PC-3 (cell line): Measurements from ENCODE around the gene PMS1. TPM values are rescaled to one million over a fixed set of nuclear protein-coding genes. Genes with fewer than 3 reads are reported as not detected.

Experiments
- ATAC-seq: fragments of 200-7000 bp; cut with Tn5 transposase; 2 replicates; pipeline ENCODE4 v1.9.1; 2020; ENCODE audit warnings: mild to moderate bottlenecking, moderate library complexity
- BruUV-seq: library from RNA; stranded (reverse); fragments of 400-500 nt; replicated peaks from 2 replicates; lab custom pipeline; 2021; lab: Mats Ljungman, UMichigan
- CTCF ChIA-PET: fragments of 300-600 bp; sonication (Branson Sonifier 250); formaldehyde crosslinking; loops from one replicate; lab custom pipeline; 2022; ENCODE audit warnings: antibody characterized with exemption; lab: Charles Lee
- POLR2A ChIA-PET: fragments of 300-600 bp; sonication (Branson Sonifier 250); formaldehyde crosslinking; loops from one replicate; lab custom pipeline; 2022; ENCODE audit warnings: antibody characterized with exemption; ENCODE audit not compliant: unreplicated experiment; lab: Charles Lee
- DNase-seq: peaks from one replicate; pipeline ENCODE4 v3.0.0-alpha.2; 2015
- H2AFZ ChIP-seq: fragments of 300-600 bp; sonication (generic); 2 replicates; pipeline ENCODE4 v1.6.0; 2016; ENCODE audit warnings: antibody characterized with exemption, low read length
- H3F3A ChIP-seq: fragments of 300-600 bp; sonication (generic); one replicate; pipeline ENCODE4 v1.6.0; 2017; ENCODE audit warnings: antibody characterized with exemption, low read length, control low read depth, mild to moderate bottlenecking; ENCODE audit not compliant: unreplicated experiment
- H3K27ac ChIP-seq: fragments of 300-600 bp; sonication (generic); 2 replicates; pipeline ENCODE4 v1.5.1; 2016; ENCODE audit warnings: mild to moderate bottlenecking, low read length
- H3K27me3 ChIP-seq: fragments of 300-600 bp; sonication (generic); 2 replicates; pipeline ENCODE4 v1.6.1; 2016; ENCODE audit warnings: low read length, mixed read lengths
- H3K36me3 ChIP-seq: fragments of 300-600 bp; sonication (generic); 2 replicates; pipeline ENCODE4 v1.6.1; 2016; ENCODE audit warnings: low read depth, mixed run types, low read length, mixed read lengths
- H3K4me1 ChIP-seq: fragments of 300-600 bp; sonication (generic); 2 replicates; pipeline ENCODE4 v1.5.1; 2016; ENCODE audit warnings: low read length; ENCODE audit not compliant: insufficient read depth
- H3K4me2 ChIP-seq: fragments of 300-600 bp; sonication (generic); 2 replicates; pipeline ENCODE4 v1.6.0; 2016; ENCODE audit warnings: low read length
- H3K4me3 ChIP-seq: fragments of 300-600 bp; sonication (generic); 2 replicates; pipeline ENCODE4 v1.5.1; 2016; ENCODE audit warnings: mild to moderate bottlenecking, low read length, mixed read lengths
- H3K79me2 ChIP-seq: fragments of 300-600 bp; sonication (generic); 2 replicates; pipeline ENCODE4 v1.6.1; 2017; ENCODE audit warnings: low read length, mixed read lengths
- H3K9ac ChIP-seq: fragments of 300-600 bp; sonication (generic); 2 replicates; pipeline ENCODE4 v1.6.0; 2016; ENCODE audit warnings: mild to moderate bottlenecking, low read length
- H3K9me2 ChIP-seq: fragments of 300-600 bp; sonication (generic); replicated peaks from 2 replicates; pipeline ENCODE4 v1.6.1; 2016; ENCODE audit warnings: mixed run types, low read length, mixed read lengths
- H3K9me3 ChIP-seq: fragments of 300-600 bp; sonication (generic); 2 replicates; pipeline ENCODE4 v1.6.1; 2016; ENCODE audit warnings: low read length, mixed read lengths
- H4K20me1 ChIP-seq: fragments of 300-600 bp; sonication (generic); 2 replicates; pipeline ENCODE4 v1.6.1; 2016; ENCODE audit warnings: low read length, mixed read lengths
- EZH2 ChIP-seq: fragments of 300-600 bp; sonication (generic); IDR thresholded peaks from one replicate; pipeline ENCODE4 v1.6.1; 2017; ENCODE audit warnings: antibody characterized with exemption, mild to moderate bottlenecking, low read length; ENCODE audit not compliant: unreplicated experiment
- intact Hi-C: fragments of 100-400 bp; cut with micrococcal nuclease; formaldehyde crosslinking; loops from 2 replicates; pipeline ENCODE4 v1.9.0; 2023
- total RNA-seq: library from RNA; depleted of rRNA; stranded (reverse); fragments of >200 nt; gene quantifications from 2 replicates; pipeline ENCODE4 v1.2.3, GENCODE V29; 2014; rRNA removed
- TF ChIP-seq, protein P1 (sequence below): fragments of 300-600 bp; sonication (generic); conservative IDR thresholded peaks from 2 replicates; pipeline ENCODE4 v1.5.1; 2017; ENCODE audit warnings: antibody characterized with exemption, low read depth, mild to moderate bottlenecking, low read length

The PMS1 gene
- total RNA-seq, 1 experiment from 2014 or later = 13.8 TPM

DNA sequence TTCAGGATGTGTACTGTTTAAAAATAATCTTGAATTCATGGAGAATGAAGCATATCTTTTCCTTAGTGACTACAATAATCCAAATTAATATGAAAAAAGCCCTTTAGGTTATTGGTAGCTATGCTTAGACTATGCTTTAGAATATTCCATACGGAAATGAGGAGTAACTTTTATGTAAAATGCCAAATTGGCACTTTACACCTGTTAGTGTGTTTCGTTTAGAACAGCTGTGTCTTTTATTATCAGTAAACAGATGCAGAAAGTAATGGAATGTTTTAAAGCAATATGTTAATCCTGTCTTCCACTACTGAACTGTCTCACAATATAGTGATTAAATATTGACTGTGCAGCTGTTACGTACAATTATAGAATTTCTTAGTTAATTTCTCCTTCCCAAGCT is 129.6 kb downstream of the PMS1 start:
- Histone ChIP-seq H2AFZ (no peak overlapping the region), H3F3A (no peaks in the 10 kb centered on the region), H3K4me1 (no peaks in the 10 kb centered on the region), H4K20me1 (no peaks in the 10 kb centered on the region), H3K27ac (no peak overlapping the region), H3K27me3 (no peaks in the 10 kb centered on the region), H3K79me2 (no peaks in the 10 kb centered on the region), H3K9me2 (no peaks in the 10 kb centered on the region), H3K9me3 (no peaks in the 10 kb centered on the region), H3K4me3 (no peak overlapping the region), H3K9ac (no peak overlapping the region), H3K36me3 (no peaks in the 10 kb centered on the region), H3K4me2 (no peak overlapping the region)
- intact Hi-C loops = no loop called here
- no peak for TF ChIP-seq EZH2
- DNase-seq = no peak
- ChIA-PET POLR2A (no interaction called here), CTCF (no interaction called here)
- no TSS peak for BruUV-seq
- ATAC-seq = no peak

DNA sequence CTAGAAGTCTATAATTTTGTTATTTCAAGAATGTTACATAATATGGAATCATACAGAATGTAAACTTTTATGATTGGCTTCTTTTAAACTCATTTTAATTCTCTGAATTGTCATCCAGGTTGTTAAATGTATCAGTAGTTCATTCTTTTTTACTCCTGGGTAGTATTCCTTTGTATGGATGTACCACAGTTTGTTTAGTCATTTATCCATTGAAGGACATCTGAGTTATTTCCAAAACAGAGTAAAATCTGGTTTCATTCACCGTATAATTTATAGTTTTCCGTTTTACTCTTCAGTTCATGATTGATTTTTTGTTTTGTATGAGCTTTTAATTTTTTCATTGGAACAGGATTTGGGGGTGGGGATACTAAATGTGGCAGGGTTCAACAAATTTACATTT is 132.4 kb downstream of the PMS1 start:
- no peaks in the 10 kb centered on the region for H4K20me1 ChIP-seq
- no peaks in the 10 kb centered on the region for H3F3A ChIP-seq
- TF ChIP-seq, protein P1, sequence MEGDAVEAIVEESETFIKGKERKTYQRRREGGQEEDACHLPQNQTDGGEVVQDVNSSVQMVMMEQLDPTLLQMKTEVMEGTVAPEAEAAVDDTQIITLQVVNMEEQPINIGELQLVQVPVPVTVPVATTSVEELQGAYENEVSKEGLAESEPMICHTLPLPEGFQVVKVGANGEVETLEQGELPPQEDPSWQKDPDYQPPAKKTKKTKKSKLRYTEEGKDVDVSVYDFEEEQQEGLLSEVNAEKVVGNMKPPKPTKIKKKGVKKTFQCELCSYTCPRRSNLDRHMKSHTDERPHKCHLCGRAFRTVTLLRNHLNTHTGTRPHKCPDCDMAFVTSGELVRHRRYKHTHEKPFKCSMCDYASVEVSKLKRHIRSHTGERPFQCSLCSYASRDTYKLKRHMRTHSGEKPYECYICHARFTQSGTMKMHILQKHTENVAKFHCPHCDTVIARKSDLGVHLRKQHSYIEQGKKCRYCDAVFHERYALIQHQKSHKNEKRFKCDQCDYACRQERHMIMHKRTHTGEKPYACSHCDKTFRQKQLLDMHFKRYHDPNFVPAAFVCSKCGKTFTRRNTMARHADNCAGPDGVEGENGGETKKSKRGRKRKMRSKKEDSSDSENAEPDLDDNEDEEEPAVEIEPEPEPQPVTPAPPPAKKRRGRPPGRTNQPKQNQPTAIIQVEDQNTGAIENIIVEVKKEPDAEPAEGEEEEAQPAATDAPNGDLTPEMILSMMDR = no peak
- no peak overlapping the region for H3K27ac ChIP-seq
- no peak overlapping the region for H3K9ac ChIP-seq
- no peaks in the 10 kb centered on the region for H3K79me2 ChIP-seq
- ATAC-seq (no peak), DNase-seq (no peak)
- H2AFZ ChIP-seq = no peak overlapping the region
- no peak overlapping the region for H3K4me2 ChIP-seq
- intact Hi-C loops = no loop called here
- no peaks in the 10 kb centered on the region for H3K27me3 ChIP-seq
- ChIA-PET CTCF (no interaction called here), POLR2A (interaction anchor here (0.6 kb wide), 1 partner anchor 196 kb away, joined by 3 read pairs; no protein-coding TSS in a partner anchor)
- no peaks in the 10 kb centered on the region for H3K4me1 ChIP-seq
- BruUV-seq = no TSS peak
- no peaks in the 10 kb centered on the region for H3K9me3 ChIP-seq
- H3K9me2 ChIP-seq = no peaks in the 10 kb centered on the region
- no peaks in the 10 kb centered on the region for H3K36me3 ChIP-seq
- no peak overlapping the region for H3K4me3 ChIP-seq

Other genes with a start within 250 kb of the PMS1 start
- gene SLC40A1, start 203.7 kb upstream of the PMS1 start, total RNA-seq = 1.7 and 13.4 TPM in 2 replicates
- gene ASNSD1, start 123.0 kb upstream of the PMS1 start, total RNA-seq = 33.7 and 48.3 TPM in 2 replicates
- gene ANKAR, start 109.8 kb upstream of the PMS1 start, total RNA-seq = 3.5 and 6.6 TPM in 2 replicates
- 8.1 and 12.6 TPM in 2 replicates for gene OSGEPL1, start 21.7 kb upstream of the PMS1 start, total RNA-seq
- gene ORMDL1, start 111 bp upstream of the PMS1 start, total RNA-seq = 44.6 and 64.5 TPM in 2 replicates